ENCODE results near the gene ATAT1. TPM values are rescaled to one million over a fixed set of nuclear protein-coding genes. Genes with fewer than 3 reads are reported as not detected.

Gene ATAT1
- total and polyA plus RNA-seq, 5 donors: 2.6 to 3.5 (median 3.0) TPM

- H3K27ac ChIP-seq (ENCODE audit: low read length): peak overlapping the region; percentile 8
- DNase-seq: peak in 1 of 3 donors; percentile 3
- no peaks in the 10 kb centered on the region for H3K9me3 ChIP-seq (ENCODE audit: control insufficient read depth, low read length)
- no peak for ATAC-seq
- no peaks in the 10 kb centered on the region for H3K27me3 ChIP-seq (ENCODE audit: control insufficient read depth, insufficient read depth)
- H3K4me1 ChIP-seq (ENCODE audit: control insufficient read depth, insufficient read depth, low read length): peaks cover 6% of the 10 kb centered on the region
- no peak overlapping the region for H3K4me3 ChIP-seq (ENCODE audit: low read length)
- intact Hi-C loops (cut with DNase I): no loop called here
Observed at GRCh38 chr6:30613251-30614043, 13.2 kb upstream of the ATAT1 start.

GRCh38 chr6:30614044-30614842, 12.4 kb upstream of the ATAT1 start:
- WGBS: 21% methylated on average over 8 of the region's 8 CpGs
- DNase-seq (peak in 1 of 3 donors; percentile 21), ATAC-seq (no peak)
- peak overlapping the region; percentile 88 for H3K27ac ChIP-seq (ENCODE audit: low read length)
- peak overlapping the region; percentile 99 for H3K4me3 ChIP-seq (ENCODE audit: low read length)
- intact Hi-C loops (cut with DNase I): no loop called here
- no peaks in the 10 kb centered on the region for H3K27me3 ChIP-seq (ENCODE audit: control insufficient read depth, insufficient read depth)
- H3K4me1 ChIP-seq (ENCODE audit: control insufficient read depth, insufficient read depth, low read length): peaks cover 6% of the 10 kb centered on the region
- H3K9me3 ChIP-seq (ENCODE audit: control insufficient read depth, low read length): no peaks in the 10 kb centered on the region

GRCh38 chr6:30614843-30615218, 11.8 kb upstream of the ATAT1 start:
- WGBS: under 1% methylated on average over 6 of the region's 6 CpGs
- DNase-seq (peak; percentile 83 to 88 (median 84)), ATAC-seq (peak; percentile 80 to 86)
- no peaks in the 10 kb centered on the region for H3K9me3 ChIP-seq (ENCODE audit: control insufficient read depth, low read length)
- H3K27ac ChIP-seq (ENCODE audit: low read length): peak overlapping the region; percentile 88
- intact Hi-C loops (cut with DNase I): no loop called here
- H3K27me3 ChIP-seq (ENCODE audit: control insufficient read depth, insufficient read depth): no peaks in the 10 kb centered on the region
- peak overlapping the region; percentile 99 for H3K4me3 ChIP-seq (ENCODE audit: low read length)
- peaks cover 6% of the 10 kb centered on the region for H3K4me1 ChIP-seq (ENCODE audit: control insufficient read depth, insufficient read depth, low read length)

- DNase-seq: peak in 1 of 3 donors; percentile 30
- intact Hi-C loops (cut with DNase I): no loop called here
- peak overlapping the region; percentile 99 for H3K4me3 ChIP-seq (ENCODE audit: low read length)
- H3K27ac ChIP-seq (ENCODE audit: low read length): peak overlapping the region; percentile 100
- H3K9me3 ChIP-seq (ENCODE audit: control insufficient read depth, low read length): no peaks in the 10 kb centered on the region
- no peaks in the 10 kb centered on the region for H3K27me3 ChIP-seq (ENCODE audit: control insufficient read depth, insufficient read depth)
- peak in 1 of 2 donors; percentile 5 for ATAC-seq
- H3K4me1 ChIP-seq (ENCODE audit: control insufficient read depth, insufficient read depth, low read length): peaks cover 6% of the 10 kb centered on the region
- WGBS: under 1% methylated on average over 10 of the region's 10 CpGs
Observed at GRCh38 chr6:30615219-30615957, 11.3 kb upstream of the ATAT1 start.

GRCh38 chr6:30615958-30616810, 10.5 kb upstream of the ATAT1 start:
- WGBS: under 1% methylated on average over 10 of the region's 10 CpGs
- intact Hi-C loops (cut with DNase I): no loop called here
- peaks cover 6% of the 10 kb centered on the region for H3K4me1 ChIP-seq (ENCODE audit: control insufficient read depth, insufficient read depth, low read length)
- no peaks in the 10 kb centered on the region for H3K9me3 ChIP-seq (ENCODE audit: control insufficient read depth, low read length)
- DNase-seq: peak in 1 of 3 donors; percentile 38
- no peak for ATAC-seq
- H3K4me3 ChIP-seq (ENCODE audit: low read length): peak overlapping the region; percentile 99
- peak overlapping the region; percentile 99 for H3K27ac ChIP-seq (ENCODE audit: low read length)
- H3K27me3 ChIP-seq (ENCODE audit: control insufficient read depth, insufficient read depth): no peaks in the 10 kb centered on the region

GRCh38 chr6:30616811-30617564, 9.7 kb upstream of the ATAT1 start, which contains the start of gene PPP1R10:
TSS of gene PPP1R10 (minus strand) at chr6:30617243. CDS start at chr6:30609944, 7,299 bp downstream.
- Histone ChIP-seq H3K4me1 (ENCODE audit: control insufficient read depth, insufficient read depth, low read length) (peaks cover 6% of the 10 kb centered on the region), H3K4me3 (ENCODE audit: low read length) (peak within 1 kb of the TSS; percentile 99), H3K27ac (ENCODE audit: low read length) (peak within 1 kb of the TSS; percentile 99), H3K9me3 (ENCODE audit: control insufficient read depth, low read length) (no peaks in the 10 kb centered on the region), H3K27me3 (ENCODE audit: control insufficient read depth, insufficient read depth) (no peaks in the 10 kb centered on the region)
- DNase-seq (peak; percentile 99), ATAC-seq (peak; percentile 90 to 92)
- under 1% methylated on average over 40 of the region's 40 CpGs for WGBS
- intact Hi-C loops (cut with DNase I): no loop called here

GRCh38 chr6:30617565-30618269, 9.0 kb upstream of the ATAT1 start, which contains the start of gene MRPS18B:
TSS of gene MRPS18B (plus strand) at chr6:30617840. CDS start at chr6:30617866, 26 bp downstream.
- ATAC-seq (peak; percentile 91 to 92), DNase-seq (peak; percentile 99)
- no peaks in the 10 kb centered on the region for H3K27me3 ChIP-seq (ENCODE audit: control insufficient read depth, insufficient read depth)
- no peaks in the 10 kb centered on the region for H3K9me3 ChIP-seq (ENCODE audit: control insufficient read depth, low read length)
- intact Hi-C loops (cut with DNase I): no loop called here
- under 1% methylated on average over 34 of the region's 34 CpGs for WGBS
- peak within 1 kb of the TSS; percentile 99 for H3K4me3 ChIP-seq (ENCODE audit: low read length)
- H3K27ac ChIP-seq (ENCODE audit: low read length): peak within 1 kb of the TSS; percentile 99
- peaks cover 4% of the 10 kb centered on the region for H3K4me1 ChIP-seq (ENCODE audit: control insufficient read depth, insufficient read depth, low read length)

- Histone ChIP-seq H3K9me3 (ENCODE audit: control insufficient read depth, low read length) (no peaks in the 10 kb centered on the region), H3K27ac (ENCODE audit: low read length) (peak overlapping the region; percentile 85), H3K4me1 (ENCODE audit: control insufficient read depth, insufficient read depth, low read length) (peaks cover 4% of the 10 kb centered on the region), H3K4me3 (ENCODE audit: low read length) (peak overlapping the region; percentile 76), H3K27me3 (ENCODE audit: control insufficient read depth, insufficient read depth) (no peaks in the 10 kb centered on the region)
- ATAC-seq (no peak), DNase-seq (no peak)
- intact Hi-C loops (cut with DNase I): no loop called here
- 6% methylated on average over 8 of the region's 8 CpGs for WGBS
Observed at GRCh38 chr6:30618270-30618797, 8.3 kb upstream of the ATAT1 start.

GRCh38 chr6:30619561-30619960, 7.1 kb upstream of the ATAT1 start:
- Histone ChIP-seq H3K27ac (ENCODE audit: low read length) (no peak overlapping the region), H3K4me3 (ENCODE audit: low read length) (no peak overlapping the region), H3K9me3 (ENCODE audit: control insufficient read depth, low read length) (no peaks in the 10 kb centered on the region), H3K27me3 (ENCODE audit: control insufficient read depth, insufficient read depth) (no peaks in the 10 kb centered on the region), H3K4me1 (ENCODE audit: control insufficient read depth, insufficient read depth, low read length) (peaks cover under 1% of the 10 kb centered on the region)
- intact Hi-C loops (cut with DNase I): no loop called here
- DNase-seq (no peak), ATAC-seq (no peak)
- 94% methylated on average over 11 of the region's 11 CpGs for WGBS
